WTC11 (cell line): ENCODE measurements around the gene CELF6. TPM values are rescaled to one million over a fixed set of nuclear protein-coding genes. Genes with fewer than 3 reads are reported as not detected.
"Not testable (repeated sequence)": the region's sequence is repeated elsewhere in the genome, so short reads cannot be mapped to it uniquely, and the experiment has no call there.

Experiments
- ATAC-seq: fragments of 200-7000 bp; cut with Tn5 transposase; 2 replicates; pipeline ENCODE4 v1.10.0; 2021; ENCODE audit warnings: mild to moderate bottlenecking, moderate library complexity
- CTCF ChIA-PET: fragments of 300-600 bp; sonication (Branson Sonifier 250); formaldehyde crosslinking; loops from one replicate; lab custom pipeline; 2021; ENCODE audit warnings: antibody characterized with exemption; lab: Charles Lee
- POLR2A ChIA-PET: fragments of 350-600 bp; sonication (Branson Sonifier 250); formaldehyde crosslinking; loops from one replicate; lab custom pipeline; 2021; ENCODE audit warnings: antibody characterized with exemption; lab: Charles Lee
- DNase-seq: peaks from one replicate; pipeline ENCODE4 v3.0.0; 2021; ENCODE audit warnings: low spot score
- H3K27ac Mint-ChIP-seq: 2 replicates; pipeline ENCODE4 v1.8.0; 2021; ENCODE audit warnings: mixed read lengths
- H3K27me3 Mint-ChIP-seq: 2 replicates; pipeline ENCODE4 v1.8.0; 2021; ENCODE audit warnings: low read depth, mild to moderate bottlenecking, moderate library complexity, mixed read lengths
- H3K36me3 Mint-ChIP-seq: 2 replicates; pipeline ENCODE4 v1.8.0; 2021; ENCODE audit warnings: mixed read lengths
- H3K4me1 Mint-ChIP-seq: 2 replicates; pipeline ENCODE4 v1.8.0; 2022; ENCODE audit warnings: mixed read lengths
- H3K4me3 Mint-ChIP-seq: 2 replicates; pipeline ENCODE4 v1.8.0; 2021; ENCODE audit warnings: mild to moderate bottlenecking, moderate library complexity, mixed read lengths
- H3K9me3 Mint-ChIP-seq: 2 replicates; pipeline ENCODE4 v1.8.0; 2021; ENCODE audit warnings: mixed read lengths
- CREB1 ChIP-seq: sonication (generic); formaldehyde crosslinking; IDR thresholded peaks from 2 replicates; pipeline ENCODE4 v1.8.0; 2023; ENCODE audit warnings: mild to moderate bottlenecking, missing genetic modification reagents
- ESRRA ChIP-seq: sonication (generic); formaldehyde crosslinking; IDR thresholded peaks from 2 replicates; pipeline ENCODE4 v1.8.1; 2022; ENCODE audit warnings: mild to moderate bottlenecking, missing genetic modification reagents, borderline replicate concordance
- FOXK1 ChIP-seq: sonication (generic); formaldehyde crosslinking; IDR thresholded peaks from 2 replicates; pipeline ENCODE4 v1.8.0; 2022; ENCODE audit warnings: mild to moderate bottlenecking, moderate library complexity, missing genetic modification reagents
- GABPB1 ChIP-seq: sonication (generic); formaldehyde crosslinking; IDR thresholded peaks from 2 replicates; pipeline ENCODE4 v1.8.1; 2023; ENCODE audit warnings: mild to moderate bottlenecking, missing genetic modification reagents
- IRF2 ChIP-seq: sonication (generic); formaldehyde crosslinking; IDR thresholded peaks from 2 replicates; pipeline ENCODE4 v1.8.0; 2022; ENCODE audit warnings: low read depth, missing genetic modification reagents, borderline replicate concordance
- JUN ChIP-seq: sonication (generic); formaldehyde crosslinking; IDR thresholded peaks from 2 replicates; pipeline ENCODE4 v1.8.0; 2023; ENCODE audit warnings: mild to moderate bottlenecking, missing genetic modification reagents
- MXD4 ChIP-seq: fragments of 250-450 bp; sonication (Bioruptor Pico); IDR thresholded peaks from 2 replicates; pipeline ENCODE4 v1.8.0; 2021; ENCODE audit warnings: mild to moderate bottlenecking, moderate library complexity, borderline replicate concordance
- NFE2L1 ChIP-seq: sonication (generic); formaldehyde crosslinking; IDR thresholded peaks from 2 replicates; pipeline ENCODE4 v1.8.1; 2023; ENCODE audit warnings: missing genetic modification reagents
- PRRX2 ChIP-seq: fragments of 250-450 bp; sonication (Bioruptor Pico); IDR thresholded peaks from 2 replicates; pipeline ENCODE4 v1.8.0; 2021; ENCODE audit warnings: mild to moderate bottlenecking
- SMAD4 ChIP-seq: sonication (generic); formaldehyde crosslinking; IDR thresholded peaks from 2 replicates; pipeline ENCODE4 v1.8.0; 2022; ENCODE audit warnings: mild to moderate bottlenecking, missing genetic modification reagents
- SOX15 ChIP-seq: fragments of 250-450 bp; sonication (Bioruptor Pico); IDR thresholded peaks from 2 replicates; pipeline ENCODE4 v1.9.0; 2021; ENCODE audit warnings: mild to moderate bottlenecking
- TP53 ChIP-seq: sonication (generic); formaldehyde crosslinking; IDR thresholded peaks from 2 replicates; pipeline ENCODE4 v1.8.1; 2023; ENCODE audit warnings: mild to moderate bottlenecking, missing genetic modification reagents
- ZNF121 ChIP-seq: sonication (generic); formaldehyde crosslinking; IDR thresholded peaks from 2 replicates; pipeline ENCODE4 v1.8.0; 2023; ENCODE audit warnings: missing genetic modification reagents
- ZNF219 ChIP-seq: sonication (generic); formaldehyde crosslinking; IDR thresholded peaks from 2 replicates; pipeline ENCODE4 v1.8.0; 2023; ENCODE audit warnings: missing genetic modification reagents, mild to moderate bottlenecking, borderline replicate concordance
- ZNF396 ChIP-seq: fragments of 250-450 bp; sonication (Bioruptor Pico); IDR thresholded peaks from 2 replicates; pipeline ENCODE4 v1.8.0; 2021; ENCODE audit warnings: mild to moderate bottlenecking, moderate library complexity, borderline replicate concordance
- ZNF416 ChIP-seq: fragments of 250-450 bp; sonication (Bioruptor Pico); IDR thresholded peaks from 2 replicates; pipeline ENCODE4 v1.9.0; 2021; ENCODE audit warnings: mild to moderate bottlenecking, inconsistent platforms
- ZNF671 ChIP-seq: fragments of 250-450 bp; sonication (Bioruptor Pico); IDR thresholded peaks from 2 replicates; pipeline ENCODE4 v1.8.0; 2021; ENCODE audit warnings: mild to moderate bottlenecking
- total RNA-seq: library from RNA; stranded (reverse); gene quantifications from 3 replicates; pipeline ENCODE4 v1.2.3, GENCODE V29; 2021
- TF ChIP-seq, protein P1 (sequence below): fragments of 250-450 bp; sonication (Bioruptor Pico); IDR thresholded peaks from 2 replicates; pipeline ENCODE4 v2.1.2; 2022; ENCODE audit warnings: mild to moderate bottlenecking, moderate library complexity
- TF ChIP-seq, protein P2 (sequence below): sonication (generic); formaldehyde crosslinking; IDR thresholded peaks from 2 replicates; pipeline ENCODE4 v1.8.1; 2022; ENCODE audit warnings: mild to moderate bottlenecking, moderate library complexity, missing genetic modification reagents
- TF ChIP-seq, protein P3 (sequence below): sonication (generic); formaldehyde crosslinking; IDR thresholded peaks from 2 replicates; pipeline ENCODE4 v1.8.1; 2022; ENCODE audit warnings: low read depth, missing genetic modification reagents, borderline replicate concordance
- TF ChIP-seq, protein P4 (sequence below): sonication (generic); formaldehyde crosslinking; IDR thresholded peaks from 2 replicates; pipeline ENCODE4 v1.8.1; 2023; ENCODE audit warnings: mild to moderate bottlenecking, missing genetic modification reagents, borderline replicate concordance
- TF ChIP-seq, protein P5 (sequence below): sonication (generic); formaldehyde crosslinking; IDR thresholded peaks from 2 replicates; pipeline ENCODE4 v1.8.1; 2023; ENCODE audit warnings: mild to moderate bottlenecking, moderate library complexity, missing genetic modification reagents

CELF6 gene
- total RNA-seq, 1 experiment from 2014 or later = not detected

DNA sequence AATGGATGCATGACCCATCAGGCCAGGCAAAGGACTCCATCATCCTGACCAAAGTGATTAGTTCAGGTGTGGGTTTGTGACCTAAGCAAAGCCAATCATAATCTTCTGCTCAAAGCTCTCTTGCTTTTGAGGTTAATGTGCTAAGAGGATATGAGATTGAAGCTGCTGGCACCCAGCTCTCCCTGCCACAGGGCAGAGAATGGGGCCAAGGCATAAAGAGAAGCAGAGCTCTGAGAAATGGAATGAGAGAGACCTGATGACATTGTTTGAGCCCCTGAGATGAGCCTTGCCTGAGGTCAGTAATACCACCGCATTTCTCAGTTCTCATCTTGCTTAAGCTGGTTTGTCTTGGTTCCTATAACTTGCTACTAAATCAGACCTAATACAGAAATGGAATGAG, 41.2 kb downstream of the CELF6 start:
- ATAC-seq (no peak), DNase-seq (no peak)
- H3K27ac Mint-ChIP-seq = no peak overlapping the region
- H3K9me3 Mint-ChIP-seq = no peaks in the 10 kb centered on the region
- H3K4me3 Mint-ChIP-seq = no peak overlapping the region
- ChIA-PET CTCF (interaction anchor here (1.2 kb wide), 1 partner anchor 52 kb away, joined by 5 read pairs; no protein-coding TSS in a partner anchor), POLR2A (interaction anchor here (0.6 kb wide), 1 partner anchor 50 kb away, joined by 4 read pairs; no protein-coding TSS in a partner anchor)
- peaks cover 55% of the 10 kb centered on the region for H3K27me3 Mint-ChIP-seq
- no peak for TF ChIP-seq IRF2 (CRISPR knock-in tag)
- TF ChIP-seq, protein P1, sequence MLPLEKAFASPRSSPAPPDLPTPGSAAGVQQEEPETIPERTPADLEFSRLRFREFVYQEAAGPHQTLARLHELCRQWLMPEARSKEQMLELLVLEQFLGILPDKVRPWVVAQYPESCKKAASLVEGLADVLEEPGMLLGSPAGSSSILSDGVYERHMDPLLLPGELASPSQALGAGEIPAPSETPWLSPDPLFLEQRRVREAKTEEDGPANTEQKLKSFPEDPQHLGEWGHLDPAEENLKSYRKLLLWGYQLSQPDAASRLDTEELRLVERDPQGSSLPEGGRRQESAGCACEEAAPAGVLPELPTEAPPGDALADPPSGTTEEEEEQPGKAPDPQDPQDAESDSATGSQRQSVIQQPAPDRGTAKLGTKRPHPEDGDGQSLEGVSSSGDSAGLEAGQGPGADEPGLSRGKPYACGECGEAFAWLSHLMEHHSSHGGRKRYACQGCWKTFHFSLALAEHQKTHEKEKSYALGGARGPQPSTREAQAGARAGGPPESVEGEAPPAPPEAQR (CRISPR knock-in tag) = no peak
- TF ChIP-seq ZNF416 = no peak
- TF ChIP-seq, protein P2, sequence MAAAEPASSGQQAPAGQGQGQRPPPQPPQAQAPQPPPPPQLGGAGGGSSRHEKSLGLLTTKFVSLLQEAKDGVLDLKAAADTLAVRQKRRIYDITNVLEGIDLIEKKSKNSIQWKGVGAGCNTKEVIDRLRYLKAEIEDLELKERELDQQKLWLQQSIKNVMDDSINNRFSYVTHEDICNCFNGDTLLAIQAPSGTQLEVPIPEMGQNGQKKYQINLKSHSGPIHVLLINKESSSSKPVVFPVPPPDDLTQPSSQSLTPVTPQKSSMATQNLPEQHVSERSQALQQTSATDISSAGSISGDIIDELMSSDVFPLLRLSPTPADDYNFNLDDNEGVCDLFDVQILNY (CRISPR knock-in tag) = no peak
- no peak for TF ChIP-seq ESRRA
- no peak for TF ChIP-seq GABPB1 (CRISPR knock-in tag)
- TF ChIP-seq, protein P3, sequence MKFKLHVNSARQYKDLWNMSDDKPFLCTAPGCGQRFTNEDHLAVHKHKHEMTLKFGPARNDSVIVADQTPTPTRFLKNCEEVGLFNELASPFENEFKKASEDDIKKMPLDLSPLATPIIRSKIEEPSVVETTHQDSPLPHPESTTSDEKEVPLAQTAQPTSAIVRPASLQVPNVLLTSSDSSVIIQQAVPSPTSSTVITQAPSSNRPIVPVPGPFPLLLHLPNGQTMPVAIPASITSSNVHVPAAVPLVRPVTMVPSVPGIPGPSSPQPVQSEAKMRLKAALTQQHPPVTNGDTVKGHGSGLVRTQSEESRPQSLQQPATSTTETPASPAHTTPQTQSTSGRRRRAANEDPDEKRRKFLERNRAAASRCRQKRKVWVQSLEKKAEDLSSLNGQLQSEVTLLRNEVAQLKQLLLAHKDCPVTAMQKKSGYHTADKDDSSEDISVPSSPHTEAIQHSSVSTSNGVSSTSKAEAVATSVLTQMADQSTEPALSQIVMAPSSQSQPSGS (CRISPR knock-in tag) = no peak
- no peak for TF ChIP-seq ZNF396 (CRISPR knock-in tag)
- no peak for TF ChIP-seq PRRX2 (CRISPR knock-in tag)
- TF ChIP-seq SOX15 = no peak
- TF ChIP-seq ZNF121 (CRISPR knock-in tag) = no peak
- no peak for TF ChIP-seq CREB1
- no peak for TF ChIP-seq NFE2L1 (CRISPR knock-in tag)
- no peak for TF ChIP-seq JUN
- no peak for TF ChIP-seq SMAD4
- TF ChIP-seq, protein P4, sequence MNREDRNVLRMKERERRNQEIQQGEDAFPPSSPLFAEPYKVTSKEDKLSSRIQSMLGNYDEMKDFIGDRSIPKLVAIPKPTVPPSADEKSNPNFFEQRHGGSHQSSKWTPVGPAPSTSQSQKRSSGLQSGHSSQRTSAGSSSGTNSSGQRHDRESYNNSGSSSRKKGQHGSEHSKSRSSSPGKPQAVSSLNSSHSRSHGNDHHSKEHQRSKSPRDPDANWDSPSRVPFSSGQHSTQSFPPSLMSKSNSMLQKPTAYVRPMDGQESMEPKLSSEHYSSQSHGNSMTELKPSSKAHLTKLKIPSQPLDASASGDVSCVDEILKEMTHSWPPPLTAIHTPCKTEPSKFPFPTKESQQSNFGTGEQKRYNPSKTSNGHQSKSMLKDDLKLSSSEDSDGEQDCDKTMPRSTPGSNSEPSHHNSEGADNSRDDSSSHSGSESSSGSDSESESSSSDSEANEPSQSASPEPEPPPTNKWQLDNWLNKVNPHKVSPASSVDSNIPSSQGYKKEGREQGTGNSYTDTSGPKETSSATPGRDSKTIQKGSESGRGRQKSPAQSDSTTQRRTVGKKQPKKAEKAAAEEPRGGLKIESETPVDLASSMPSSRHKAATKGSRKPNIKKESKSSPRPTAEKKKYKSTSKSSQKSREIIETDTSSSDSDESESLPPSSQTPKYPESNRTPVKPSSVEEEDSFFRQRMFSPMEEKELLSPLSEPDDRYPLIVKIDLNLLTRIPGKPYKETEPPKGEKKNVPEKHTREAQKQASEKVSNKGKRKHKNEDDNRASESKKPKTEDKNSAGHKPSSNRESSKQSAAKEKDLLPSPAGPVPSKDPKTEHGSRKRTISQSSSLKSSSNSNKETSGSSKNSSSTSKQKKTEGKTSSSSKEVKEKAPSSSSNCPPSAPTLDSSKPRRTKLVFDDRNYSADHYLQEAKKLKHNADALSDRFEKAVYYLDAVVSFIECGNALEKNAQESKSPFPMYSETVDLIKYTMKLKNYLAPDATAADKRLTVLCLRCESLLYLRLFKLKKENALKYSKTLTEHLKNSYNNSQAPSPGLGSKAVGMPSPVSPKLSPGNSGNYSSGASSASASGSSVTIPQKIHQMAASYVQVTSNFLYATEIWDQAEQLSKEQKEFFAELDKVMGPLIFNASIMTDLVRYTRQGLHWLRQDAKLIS (CRISPR knock-in tag) = no peak
- no peak for TF ChIP-seq MXD4
- H3K4me1 Mint-ChIP-seq = no peaks in the 10 kb centered on the region
- no peaks in the 10 kb centered on the region for H3K36me3 Mint-ChIP-seq

DNA sequence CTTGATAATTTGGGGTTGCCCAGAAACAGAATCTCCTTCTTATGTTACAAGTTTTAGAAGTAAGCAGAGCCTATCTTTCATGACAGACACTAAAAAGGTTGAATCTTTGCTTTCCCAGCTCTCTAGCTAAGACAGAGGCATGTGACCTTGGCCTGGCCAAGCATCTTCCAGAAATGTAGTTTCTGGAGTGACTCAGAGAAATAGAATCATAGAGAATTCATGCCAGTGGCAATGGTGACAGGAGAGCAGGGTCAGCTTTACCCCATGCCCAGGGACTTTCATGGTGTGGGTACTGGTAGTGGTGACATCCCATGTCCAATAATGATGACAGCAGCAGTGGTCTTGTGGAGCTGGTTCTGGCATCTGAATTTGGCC, 43.6 kb downstream of the CELF6 start:
- ChIA-PET POLR2A (no interaction called here), CTCF (interaction anchor here (1.3 kb wide), 1 partner anchor 9 kb away, joined by 5 read pairs; no protein-coding TSS in a partner anchor)
- Mint-ChIP-seq H3K36me3 (no peaks in the 10 kb centered on the region), H3K4me3 (no peak overlapping the region), H3K4me1 (peaks cover 12% of the 10 kb centered on the region), H3K27me3 (peaks cover 51% of the 10 kb centered on the region), H3K27ac (no peak overlapping the region), H3K9me3 (no peaks in the 10 kb centered on the region)
- DNase-seq (no peak), ATAC-seq (no peak)
- TF ChIP-seq ZNF671 (CRISPR knock-in tag) = no peak
- TF ChIP-seq FOXK1 = no peak
- no peak for TF ChIP-seq TP53 (CRISPR knock-in tag)
- TF ChIP-seq ZNF219 (CRISPR knock-in tag) = no peak
- TF ChIP-seq, protein P5, sequence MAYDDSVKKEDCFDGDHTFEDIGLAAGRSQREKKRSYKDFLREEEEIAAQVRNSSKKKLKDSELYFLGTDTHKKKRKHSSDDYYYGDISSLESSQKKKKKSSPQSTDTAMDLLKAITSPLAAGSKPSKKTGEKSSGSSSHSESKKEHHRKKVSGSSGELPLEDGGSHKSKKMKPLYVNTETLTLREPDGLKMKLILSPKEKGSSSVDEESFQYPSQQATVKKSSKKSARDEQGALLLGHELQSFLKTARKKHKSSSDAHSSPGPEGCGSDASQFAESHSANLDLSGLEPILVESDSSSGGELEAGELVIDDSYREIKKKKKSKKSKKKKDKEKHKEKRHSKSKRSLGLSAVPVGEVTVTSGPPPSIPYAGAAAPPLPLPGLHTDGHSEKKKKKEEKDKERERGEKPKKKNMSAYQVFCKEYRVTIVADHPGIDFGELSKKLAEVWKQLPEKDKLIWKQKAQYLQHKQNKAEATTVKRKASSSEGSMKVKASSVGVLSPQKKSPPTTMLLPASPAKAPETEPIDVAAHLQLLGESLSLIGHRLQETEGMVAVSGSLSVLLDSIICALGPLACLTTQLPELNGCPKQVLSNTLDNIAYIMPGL (CRISPR knock-in tag) = no peak

DNA sequence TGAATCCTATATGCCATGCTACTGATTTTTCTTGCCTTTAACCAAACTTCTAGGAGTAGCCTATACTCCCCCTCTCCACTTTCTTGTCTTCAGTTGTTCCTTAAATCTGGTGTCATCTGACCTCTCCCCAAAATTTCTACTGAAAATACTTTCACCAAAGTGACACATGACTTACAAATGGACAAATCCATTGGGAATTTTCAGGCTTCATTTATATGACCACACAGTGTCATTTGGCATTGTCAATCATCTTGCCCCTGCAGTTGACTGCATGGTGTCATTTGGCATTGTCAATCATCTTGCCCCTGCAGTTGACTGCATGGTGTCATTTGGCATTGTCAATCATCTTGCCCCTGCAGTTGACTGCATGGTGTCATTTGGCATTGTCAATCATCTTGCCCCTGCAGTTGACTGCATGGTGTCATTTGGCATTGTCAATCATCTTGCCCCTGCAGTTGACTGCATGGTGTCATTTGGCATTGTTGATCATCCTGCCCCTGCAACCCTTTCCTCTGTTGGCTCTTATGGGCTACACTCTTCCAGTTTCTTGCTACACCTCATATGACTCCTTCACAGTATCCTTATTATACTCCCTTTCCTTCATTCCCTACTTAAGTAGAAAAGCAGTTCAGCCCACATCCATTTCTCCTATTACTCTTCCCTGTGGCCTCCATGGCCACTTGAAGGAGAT, 44.2 kb downstream of the CELF6 start:
- ATAC-seq, H3K4me3 Mint-ChIP-seq, DNase-seq, H3K27ac Mint-ChIP-seq, H3K9me3 Mint-ChIP-seq, POLR2A ChIA-PET, H3K36me3 Mint-ChIP-seq: not testable (repeated sequence)
- H3K4me1 Mint-ChIP-seq = peaks cover 16% of the 10 kb centered on the region
- CTCF ChIA-PET = interaction anchor here (1.3 kb wide), 1 partner anchor 10 kb away, joined by 5 read pairs; no protein-coding TSS in a partner anchor
- H3K27me3 Mint-ChIP-seq = peaks cover 47% of the 10 kb centered on the region
